GM19023 (cell line): ENCODE results near the gene BDKRB2.
"Not testable (repeated sequence)": the region's sequence is repeated elsewhere in the genome, so short reads cannot be mapped to it uniquely, and the experiment has no call there.

Experiments
- ATAC-seq: cut with Tn5 transposase; IDR thresholded peaks from one replicate; pipeline ENCODE4 v1.9.1; 2021; ENCODE audit warnings: mild to moderate bottlenecking, moderate library complexity; ENCODE audit not compliant: unreplicated experiment

Gene BDKRB2

DNA sequence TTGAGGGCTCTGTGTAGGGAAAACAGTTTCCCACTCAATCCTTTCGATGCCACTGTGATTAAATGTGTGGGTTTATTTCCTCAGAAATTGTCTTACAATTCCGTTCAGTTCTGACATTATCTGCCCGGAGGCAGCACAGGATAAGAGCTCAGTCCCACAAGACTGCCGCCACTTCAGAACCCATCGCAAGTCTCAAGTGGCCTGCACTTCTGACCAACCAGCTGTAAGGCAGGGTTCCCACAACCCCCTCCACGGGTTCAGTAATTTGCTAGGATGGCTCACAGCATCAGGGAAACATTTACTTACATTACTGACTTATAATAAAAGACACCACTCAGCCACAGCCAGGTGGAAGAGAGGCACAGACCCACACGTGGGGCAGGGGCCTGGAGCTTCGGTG, 17.2 kb downstream of the BDKRB2 start:
- ATAC-seq = no peak

DNA sequence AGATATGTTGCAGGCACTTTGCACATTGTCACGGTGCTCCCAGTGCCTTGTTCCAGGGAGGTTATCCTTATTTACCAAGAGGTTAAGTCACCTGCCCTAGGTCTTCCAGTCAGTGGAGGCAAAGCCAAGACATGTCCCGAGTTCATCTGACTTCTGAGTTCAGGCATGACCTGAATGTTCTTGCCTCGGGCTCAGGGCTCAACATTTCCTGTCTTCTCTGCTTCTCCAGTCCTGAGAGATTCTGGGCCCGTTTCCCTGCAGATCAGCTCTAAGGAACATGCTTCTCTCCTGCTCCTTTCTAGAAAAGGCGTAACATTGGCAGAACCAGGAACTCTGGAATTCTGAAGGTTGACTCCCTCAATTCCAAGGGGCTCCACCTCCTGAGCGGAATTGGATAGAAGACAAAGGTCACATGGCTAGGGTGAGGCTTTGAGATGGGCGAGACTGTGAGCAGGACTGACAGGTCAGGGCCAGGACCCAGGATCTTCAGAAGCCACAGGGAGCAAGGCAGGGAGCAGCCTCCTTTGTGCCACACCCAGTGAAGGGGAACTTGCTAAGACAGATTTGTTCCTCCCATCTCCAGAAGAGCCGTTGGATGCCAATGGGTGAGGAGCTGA, 19.9 kb downstream of the BDKRB2 start:
- ATAC-seq = no peak

DNA sequence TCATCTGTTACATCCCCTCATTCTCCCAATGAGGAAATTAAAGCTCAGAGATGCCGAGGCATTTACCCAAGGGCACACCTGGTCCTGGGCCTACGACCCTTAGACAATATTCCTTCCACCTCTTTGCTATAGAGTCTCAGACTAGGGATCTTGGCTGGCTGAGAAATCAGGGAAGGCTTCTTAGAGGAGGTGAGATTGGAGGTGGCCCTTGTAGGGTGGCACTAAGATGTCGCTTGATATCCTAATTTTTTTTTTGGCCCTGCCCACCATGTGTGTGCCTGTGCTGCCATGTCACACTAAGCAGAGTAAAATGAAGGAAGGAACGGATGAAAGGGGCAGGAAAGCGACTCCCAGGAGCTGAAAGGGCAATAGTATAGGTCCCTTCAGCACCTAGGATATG, 20.6 kb downstream of the BDKRB2 start:
- ATAC-seq = no peak

DNA sequence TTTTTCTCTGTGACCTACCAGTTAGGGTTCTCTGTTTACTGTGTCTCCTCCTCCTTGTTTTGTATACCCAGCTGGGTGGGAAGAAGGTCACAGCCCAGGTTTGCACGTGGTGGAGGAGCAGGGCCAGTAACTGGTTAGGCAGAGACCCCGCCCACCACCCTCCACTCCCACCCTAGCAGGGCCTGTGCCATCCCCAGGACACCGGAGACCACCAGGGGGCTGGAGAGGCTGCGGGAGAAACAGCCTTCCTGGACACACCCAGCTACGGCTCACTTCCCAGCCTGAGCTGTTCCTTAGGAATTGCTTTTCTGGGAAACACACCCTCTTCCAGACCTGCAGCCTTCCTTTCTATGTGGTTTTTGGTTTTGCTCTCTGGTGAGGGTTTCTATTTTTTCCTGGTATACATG, 21.1 kb downstream of the BDKRB2 start:
- ATAC-seq = no peak

DNA sequence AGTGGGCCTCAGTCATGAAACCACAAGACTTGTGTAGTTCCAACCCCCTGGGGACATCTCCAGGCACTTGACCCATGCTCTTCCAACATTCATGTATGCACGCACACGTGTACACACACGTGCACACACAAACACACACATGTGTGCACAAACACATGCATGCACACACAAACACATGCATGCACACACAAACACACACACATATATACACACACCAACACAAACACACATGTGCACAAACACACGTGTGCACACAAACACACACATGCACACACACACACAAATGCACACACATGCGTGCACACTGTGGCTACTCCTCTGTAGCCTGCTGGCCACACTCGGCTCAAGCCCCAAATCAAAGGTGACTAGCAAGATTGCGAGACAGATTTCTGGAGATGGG, 22.8 kb downstream of the BDKRB2 start:
- no peak for ATAC-seq

DNA sequence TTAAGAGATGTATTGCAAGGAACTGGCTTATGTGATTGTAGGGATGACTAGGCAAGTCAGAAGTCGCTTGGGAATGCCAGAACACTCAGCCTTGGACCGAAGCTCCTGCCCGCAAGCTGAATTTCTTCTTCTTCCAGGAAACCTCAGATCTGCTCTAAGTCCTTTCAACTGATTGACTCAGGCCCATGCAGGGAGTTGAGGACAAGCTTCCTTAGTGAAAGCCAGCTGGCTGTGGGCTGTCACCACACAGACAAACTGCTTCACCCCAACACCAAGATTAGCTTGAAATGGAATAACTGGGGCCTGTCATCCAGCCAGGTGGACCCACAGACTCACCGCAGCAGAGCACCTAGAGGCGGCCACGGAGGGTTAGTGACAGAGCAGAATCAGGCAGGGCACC, 24.7 kb downstream of the BDKRB2 start:
- no peak for ATAC-seq

DNA sequence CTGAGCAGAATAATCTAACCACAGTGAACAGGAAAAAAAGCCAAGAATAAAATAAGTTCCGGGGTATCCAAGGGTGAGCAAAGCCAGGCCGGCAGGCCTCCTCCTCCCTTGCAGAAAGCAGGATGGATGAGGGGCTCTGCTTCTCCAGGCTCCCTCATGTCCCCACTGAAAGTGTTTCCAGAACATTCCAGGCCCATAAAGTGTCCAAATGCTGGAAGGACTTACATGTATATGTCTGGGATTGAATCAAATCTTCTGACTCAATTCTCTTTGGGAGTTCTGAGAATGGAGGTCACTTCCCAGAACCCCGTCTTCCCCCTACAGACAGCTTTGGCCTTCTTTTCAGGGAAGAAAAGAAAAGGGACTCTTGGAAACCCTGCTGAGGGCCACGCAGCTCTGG, 26.4 kb downstream of the BDKRB2 start:
- no peak for ATAC-seq

DNA sequence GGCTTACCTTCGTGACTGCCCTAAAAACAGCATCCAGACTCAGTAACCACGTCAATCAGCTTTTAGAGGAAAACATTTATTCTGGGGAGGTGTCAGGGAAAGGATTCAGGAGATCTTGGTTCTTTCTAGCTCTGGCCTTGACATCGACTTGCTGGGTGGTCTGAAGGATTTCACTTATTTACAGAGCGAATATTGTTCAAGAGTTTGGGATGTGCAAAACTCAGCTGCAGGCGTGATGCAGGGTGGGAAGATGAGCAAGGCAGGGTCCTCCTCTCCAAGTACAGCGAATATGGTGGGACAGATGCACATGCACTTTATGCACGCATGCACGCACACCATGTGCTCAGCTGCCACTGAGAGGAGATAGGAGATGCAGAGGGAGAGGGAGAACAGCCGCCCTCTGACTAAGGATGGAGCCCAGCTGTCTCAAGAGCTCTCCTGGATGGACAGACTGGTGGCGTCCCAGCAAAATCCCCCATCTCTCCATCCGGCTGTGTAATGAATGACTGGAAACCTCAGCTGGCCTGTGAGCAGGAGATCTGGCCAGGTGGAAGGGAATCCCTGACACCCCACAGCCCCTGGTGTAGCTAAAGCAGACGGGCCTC, 27.0 kb downstream of the BDKRB2 start:
- no peak for ATAC-seq

DNA sequence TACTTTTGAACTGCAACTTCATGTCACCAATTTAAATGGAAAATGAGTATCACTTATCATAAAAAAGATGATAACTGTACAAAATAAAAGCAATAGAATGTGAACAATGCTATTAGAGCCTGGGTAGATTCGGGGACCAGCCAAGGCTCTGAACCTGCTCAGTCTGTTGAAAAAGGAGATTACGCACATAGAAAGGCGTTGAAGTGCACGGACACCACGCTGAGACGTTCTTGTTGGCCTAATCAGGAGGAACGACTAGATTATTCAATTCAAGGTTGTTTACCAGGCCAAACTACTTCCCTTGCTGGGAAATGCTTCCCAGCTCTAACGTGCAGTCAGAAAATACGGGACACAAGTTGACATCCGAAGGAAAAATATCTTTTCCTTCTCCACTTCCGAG, 27.9 kb downstream of the BDKRB2 start:
- no peak for ATAC-seq

DNA sequence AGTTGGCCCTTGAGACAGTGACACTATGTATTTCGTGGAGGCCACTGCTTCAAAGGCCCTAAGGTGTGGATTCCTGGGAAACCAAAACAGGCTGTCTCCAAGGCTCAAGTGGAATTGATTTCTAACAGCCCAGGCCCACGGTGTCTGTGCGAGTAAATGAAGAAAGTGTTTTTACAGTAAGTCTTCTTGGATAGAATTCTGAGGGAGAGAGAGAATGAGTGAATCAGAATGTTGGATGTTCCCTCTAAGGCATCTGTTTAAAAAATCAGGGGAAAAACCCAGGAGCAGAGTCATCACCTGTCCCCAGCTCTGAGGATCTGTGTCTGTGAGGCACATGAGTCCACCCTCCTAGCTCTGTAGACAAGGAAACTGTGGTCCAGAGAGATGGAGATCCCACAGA, 29.0 kb downstream of the BDKRB2 start:
- no peak for ATAC-seq

DNA sequence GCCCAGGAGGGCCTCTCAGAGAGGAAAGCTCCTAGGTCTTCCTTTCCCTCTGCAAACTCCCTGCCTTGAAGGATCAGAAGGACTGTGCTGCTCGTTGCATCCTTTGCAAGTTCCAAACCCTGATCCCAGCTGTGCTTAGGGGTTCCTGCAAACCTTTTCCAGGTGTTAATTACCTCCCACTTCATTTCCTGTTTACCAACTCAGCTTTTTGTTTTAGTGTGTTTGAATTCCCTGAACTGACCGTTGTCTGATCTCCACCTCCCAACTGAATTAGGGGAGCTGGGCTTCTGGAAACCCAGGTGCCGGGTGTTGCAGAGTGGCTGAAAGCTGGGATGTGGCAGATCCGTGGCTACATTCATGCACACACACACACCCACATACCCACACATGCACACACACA, 30.8 kb downstream of the BDKRB2 start:
- ATAC-seq = no peak

DNA sequence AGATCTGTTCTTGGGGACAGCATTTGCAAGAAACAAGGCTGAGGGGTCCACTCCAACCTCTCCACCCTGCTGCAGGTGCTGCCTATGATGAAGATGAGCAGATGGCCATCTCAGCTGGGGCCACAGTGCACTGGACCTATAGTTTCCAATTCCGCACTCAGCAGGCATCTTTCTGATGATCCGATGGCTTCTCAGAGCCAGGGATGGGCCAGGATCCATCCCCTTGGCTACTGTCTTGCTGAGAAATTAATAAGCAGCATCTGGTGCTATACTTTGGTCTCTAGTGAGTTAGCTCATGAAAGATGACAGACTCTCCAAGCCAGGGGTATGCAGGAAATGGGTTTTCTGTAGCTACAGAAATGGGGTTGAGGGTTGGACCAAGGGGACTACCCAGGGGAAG, 33.0 kb downstream of the BDKRB2 start:
- ATAC-seq = no peak

DNA sequence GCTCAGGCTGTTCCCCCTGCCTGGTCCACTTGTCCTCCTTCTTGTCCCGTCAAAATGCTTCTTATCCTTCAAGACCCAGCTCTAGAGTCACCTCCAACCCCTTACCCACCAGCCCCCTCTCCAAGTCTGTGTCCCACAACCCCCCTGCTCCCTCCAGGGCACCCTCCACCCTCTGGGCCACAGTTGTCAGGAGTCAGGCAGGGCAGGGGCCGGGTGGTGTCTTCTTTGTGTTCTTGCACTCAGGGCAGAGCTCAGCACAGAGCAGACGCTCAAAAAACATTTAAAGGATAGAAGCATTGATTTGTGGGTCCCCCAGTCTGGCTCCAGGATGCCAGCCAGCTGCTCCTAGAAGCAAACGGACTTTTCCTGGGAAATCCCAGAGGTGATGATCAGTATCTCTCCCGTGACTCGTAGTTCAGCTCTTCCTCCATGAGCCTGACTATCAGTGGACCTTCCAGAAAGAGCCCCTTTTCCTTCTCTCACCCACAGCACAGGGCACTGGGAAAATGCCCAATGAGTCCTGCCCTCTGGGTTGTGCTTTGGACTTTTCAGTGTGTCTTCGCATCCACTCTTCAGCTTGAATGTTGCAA, 34.1 kb downstream of the BDKRB2 start:
- no peak for ATAC-seq

DNA sequence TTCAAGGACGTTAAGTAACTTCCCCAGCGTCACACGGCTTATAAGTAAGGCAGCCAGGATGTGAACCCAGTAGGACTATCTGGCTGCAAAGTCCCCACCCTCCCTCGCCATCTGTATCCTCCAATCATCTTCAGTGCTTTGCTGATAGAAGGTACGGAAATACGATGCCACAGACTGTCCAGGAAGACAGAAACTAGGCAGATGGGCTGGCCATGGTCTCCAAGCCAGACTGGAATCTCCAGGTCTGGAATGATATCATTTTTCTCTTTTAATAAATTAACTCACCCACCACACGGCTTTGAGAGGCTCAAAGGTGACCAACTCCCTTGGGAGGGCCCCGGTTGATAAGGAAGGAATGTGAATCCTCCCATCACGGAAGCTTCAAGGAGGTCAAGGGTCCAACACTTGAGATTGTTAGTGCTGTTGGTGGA, 35.1 kb downstream of the BDKRB2 start:
- no peak for ATAC-seq

DNA sequence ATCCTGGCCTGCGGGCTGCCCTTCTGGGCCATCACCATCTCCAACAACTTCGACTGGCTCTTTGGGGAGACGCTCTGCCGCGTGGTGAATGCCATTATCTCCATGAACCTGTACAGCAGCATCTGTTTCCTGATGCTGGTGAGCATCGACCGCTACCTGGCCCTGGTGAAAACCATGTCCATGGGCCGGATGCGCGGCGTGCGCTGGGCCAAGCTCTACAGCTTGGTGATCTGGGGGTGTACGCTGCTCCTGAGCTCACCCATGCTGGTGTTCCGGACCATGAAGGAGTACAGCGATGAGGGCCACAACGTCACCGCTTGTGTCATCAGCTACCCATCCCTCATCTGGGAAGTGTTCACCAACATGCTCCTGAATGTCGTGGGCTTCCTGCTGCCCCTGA, 36.0 kb downstream of the BDKRB2 start:
- no peak for ATAC-seq

DNA sequence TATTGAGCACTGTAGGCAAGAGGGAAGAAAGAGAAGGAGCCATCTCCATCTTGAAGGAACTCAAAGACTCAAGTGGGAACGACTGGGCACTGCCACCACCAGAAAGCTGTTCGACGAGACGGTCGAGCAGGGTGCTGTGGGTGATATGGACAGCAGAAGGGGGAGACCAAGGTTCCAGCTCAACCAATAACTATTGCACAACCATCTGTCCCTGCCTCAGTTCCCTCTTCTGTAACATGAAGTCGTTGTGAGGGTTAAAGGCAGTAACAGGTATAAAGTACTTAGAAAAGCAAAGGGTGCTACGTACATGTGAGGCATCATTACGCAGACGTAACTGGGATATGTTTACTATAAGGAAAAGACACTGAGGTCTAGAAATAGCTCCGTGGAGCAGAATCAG, 37.5 kb downstream of the BDKRB2 start:
- no peak for ATAC-seq

DNA sequence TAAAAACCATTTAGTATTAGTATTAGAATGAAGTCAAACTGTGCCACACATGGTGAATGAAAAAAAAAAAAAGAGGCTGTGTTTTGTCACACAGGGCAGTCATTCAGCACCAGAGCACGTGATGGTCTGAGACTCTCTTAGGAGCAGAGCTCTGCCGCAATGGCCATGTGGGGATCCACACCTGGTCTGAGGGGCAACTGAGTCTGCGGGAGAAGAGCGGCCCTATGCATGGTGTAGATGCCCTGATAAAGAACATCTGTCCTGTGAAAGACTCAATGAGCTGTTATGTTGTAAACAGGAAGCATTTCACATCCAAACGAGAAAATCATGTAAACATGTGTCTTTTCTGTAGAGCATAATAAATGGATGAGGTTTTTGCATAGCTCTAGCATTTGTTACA, 39.1 kb downstream of the BDKRB2 start:
- ATAC-seq = no peak

DNA sequence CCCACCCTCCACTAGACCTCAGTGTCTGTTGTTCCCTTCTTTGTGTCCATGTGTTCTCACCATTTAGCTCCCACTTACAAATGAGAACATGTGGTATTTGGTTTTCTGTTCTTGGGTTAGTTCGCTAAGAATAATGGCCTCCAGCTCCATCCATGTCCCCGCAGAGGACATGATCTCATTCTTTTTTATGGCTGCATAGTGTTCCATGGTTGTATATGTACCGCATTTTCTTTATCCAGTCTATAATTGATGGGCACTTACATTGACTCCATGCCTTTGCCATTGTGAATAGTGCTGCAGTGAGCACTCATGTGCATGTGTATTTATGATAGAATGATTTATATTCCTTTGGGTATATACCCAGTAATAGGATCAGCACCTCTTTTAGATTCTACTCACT, 40.4 kb downstream of the BDKRB2 start:
- not testable (repeated sequence) for ATAC-seq

DNA sequence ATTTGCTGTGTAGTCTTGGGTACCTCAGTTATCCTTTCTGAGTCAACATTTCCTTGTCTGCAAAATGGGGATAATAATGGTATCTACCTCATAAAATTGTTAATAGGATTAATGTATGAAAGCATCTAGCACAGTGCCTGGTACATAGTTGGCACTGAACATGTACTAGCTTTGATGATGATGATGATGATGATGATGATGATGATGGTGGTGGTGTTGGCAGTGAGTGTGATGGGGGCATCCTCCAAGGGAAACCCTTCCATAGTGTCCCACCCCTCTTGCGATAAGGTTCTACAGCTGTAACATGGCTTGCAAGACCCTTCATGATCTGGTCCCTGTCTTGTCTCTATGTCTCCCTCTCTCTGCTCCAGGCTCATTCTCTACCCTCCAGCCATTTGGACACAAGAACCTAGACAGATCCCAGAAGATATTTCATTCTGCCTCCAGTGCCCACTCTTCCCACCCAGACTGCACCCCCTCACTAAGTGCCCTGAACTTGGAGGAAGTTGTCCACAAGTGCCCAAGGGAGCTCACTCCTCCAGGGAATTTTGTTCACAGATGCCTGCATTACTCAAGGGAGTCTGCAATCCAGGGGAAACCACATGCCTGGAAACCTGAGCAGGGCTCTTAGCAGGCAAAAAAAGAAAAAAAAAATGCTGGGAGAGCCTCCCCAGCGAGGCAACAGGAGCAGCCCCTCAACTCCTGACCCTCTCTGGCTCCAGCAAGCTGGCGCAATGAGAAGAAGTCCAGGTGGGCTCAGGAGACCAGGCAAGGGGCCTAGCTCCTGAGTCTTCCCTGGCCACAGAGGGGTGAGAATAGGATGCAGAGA, 41.3 kb downstream of the BDKRB2 start:
- no peak for ATAC-seq

DNA sequence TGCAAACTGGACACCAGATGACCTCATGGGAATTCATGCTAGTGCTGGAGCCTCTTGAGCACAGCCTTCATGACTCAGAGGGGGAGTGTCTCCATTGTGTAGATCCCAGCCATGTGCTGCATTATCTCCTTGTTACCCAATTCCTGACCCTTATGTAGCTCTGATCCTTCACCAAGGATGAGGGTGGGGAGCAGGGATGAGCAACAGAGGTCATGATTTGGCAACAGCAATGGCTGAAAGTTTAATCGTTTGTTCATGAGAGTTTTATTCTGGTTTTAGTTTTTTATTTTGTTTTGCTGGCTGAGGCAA, 41.9 kb downstream of the BDKRB2 start:
- ATAC-seq = no peak

DNA sequence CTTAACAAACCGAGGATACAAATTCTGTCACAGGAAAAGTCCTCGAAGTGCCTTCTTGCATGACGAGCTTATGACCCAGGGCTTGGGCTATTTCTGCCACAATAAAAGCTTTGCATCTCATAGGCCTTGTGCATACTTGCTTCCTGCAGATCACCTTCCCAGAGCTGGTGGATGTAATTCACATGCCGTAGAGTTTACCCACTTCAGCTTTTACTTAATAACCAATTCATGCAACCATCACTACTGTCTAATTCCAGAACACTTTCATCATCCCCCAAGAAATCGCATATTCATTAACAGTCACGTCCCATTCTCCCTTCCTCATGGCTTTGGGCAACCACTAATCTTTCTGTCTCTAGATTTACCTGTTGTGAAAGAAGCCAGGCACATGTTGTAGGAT, 42.4 kb downstream of the BDKRB2 start:
- ATAC-seq = no peak

DNA sequence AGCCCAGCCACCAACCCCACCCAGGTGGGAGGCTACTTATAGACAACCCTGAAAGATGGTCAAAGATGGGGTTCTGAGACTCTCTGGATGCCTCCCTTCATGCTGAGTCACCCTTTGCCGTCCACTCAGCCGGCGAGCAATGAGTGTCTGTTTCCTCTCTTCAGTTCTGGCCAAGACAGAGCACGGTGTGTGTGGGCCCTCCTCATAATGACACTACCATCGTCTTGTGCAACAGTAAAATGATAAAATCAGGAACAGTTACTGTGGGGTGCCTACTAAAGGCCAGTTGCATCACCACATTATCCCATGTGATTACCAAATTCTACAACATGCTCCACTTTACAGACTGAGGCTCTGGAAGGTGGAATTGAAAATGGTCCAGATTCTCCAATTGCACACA, 44.4 kb downstream of the BDKRB2 start:
- ATAC-seq = no peak
